HL-60 (cell line): ENCODE data around the gene MARF1.

Experiments
- POLR2AphosphoS5 ChIP-seq: IDR thresholded peaks from 2 replicates; pipeline ENCODE4 v1.6.1; 2012; ENCODE audit warnings: low read depth
- TF ChIP-seq, protein P1 (sequence below): IDR thresholded peaks from one replicate; pipeline ENCODE4 v1.5.1; 2011; ENCODE audit warnings: low read length, control low read depth, inconsistent platforms; ENCODE audit not compliant: insufficient read depth

DNA sequence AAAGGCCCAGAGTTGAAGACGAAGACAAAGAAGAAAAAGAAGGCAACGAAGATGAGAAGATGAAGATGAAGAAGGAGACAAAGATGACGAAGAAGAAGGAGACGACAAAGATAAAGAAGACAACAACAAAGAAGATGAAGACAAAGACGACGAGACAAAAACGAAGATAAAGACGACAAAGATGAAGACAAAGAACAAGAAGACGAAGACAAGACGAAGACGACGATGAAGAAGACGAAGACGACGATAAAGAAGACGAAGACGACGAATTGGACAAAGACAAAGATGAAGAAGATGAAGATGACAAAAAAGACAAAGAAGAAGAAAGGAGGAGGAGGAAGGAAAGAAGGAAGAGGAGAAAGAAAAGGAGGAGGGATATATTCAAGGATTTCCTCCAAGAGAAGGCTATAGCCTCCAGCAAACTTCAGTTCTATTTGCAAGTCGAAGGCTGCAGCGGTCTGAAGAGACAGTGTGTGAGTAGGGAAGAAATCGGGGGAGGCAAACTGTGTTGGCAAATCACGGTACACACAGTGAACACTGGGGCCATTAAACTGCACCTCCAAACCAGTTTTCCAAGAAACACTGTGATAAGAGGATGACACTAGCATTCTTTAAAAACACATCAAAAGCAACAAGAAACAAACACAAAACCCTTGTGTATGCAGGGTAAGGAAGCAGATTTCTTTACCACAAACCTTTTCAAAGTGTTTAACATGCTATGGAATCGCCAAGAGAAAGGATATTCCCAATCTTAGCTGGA, 40.5 kb downstream of the MARF1 start:
- TF ChIP-seq, protein P1, sequence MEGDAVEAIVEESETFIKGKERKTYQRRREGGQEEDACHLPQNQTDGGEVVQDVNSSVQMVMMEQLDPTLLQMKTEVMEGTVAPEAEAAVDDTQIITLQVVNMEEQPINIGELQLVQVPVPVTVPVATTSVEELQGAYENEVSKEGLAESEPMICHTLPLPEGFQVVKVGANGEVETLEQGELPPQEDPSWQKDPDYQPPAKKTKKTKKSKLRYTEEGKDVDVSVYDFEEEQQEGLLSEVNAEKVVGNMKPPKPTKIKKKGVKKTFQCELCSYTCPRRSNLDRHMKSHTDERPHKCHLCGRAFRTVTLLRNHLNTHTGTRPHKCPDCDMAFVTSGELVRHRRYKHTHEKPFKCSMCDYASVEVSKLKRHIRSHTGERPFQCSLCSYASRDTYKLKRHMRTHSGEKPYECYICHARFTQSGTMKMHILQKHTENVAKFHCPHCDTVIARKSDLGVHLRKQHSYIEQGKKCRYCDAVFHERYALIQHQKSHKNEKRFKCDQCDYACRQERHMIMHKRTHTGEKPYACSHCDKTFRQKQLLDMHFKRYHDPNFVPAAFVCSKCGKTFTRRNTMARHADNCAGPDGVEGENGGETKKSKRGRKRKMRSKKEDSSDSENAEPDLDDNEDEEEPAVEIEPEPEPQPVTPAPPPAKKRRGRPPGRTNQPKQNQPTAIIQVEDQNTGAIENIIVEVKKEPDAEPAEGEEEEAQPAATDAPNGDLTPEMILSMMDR, result no peak
- TF ChIP-seq POLR2AphosphoS5, result no peak
